ENCODE data around the gene MARVELD1.
"Not testable (repeated sequence)": the region's sequence is repeated elsewhere in the genome, so short reads cannot be mapped to it uniquely, and the experiment has no call there.

Gene MARVELD1

DNA sequence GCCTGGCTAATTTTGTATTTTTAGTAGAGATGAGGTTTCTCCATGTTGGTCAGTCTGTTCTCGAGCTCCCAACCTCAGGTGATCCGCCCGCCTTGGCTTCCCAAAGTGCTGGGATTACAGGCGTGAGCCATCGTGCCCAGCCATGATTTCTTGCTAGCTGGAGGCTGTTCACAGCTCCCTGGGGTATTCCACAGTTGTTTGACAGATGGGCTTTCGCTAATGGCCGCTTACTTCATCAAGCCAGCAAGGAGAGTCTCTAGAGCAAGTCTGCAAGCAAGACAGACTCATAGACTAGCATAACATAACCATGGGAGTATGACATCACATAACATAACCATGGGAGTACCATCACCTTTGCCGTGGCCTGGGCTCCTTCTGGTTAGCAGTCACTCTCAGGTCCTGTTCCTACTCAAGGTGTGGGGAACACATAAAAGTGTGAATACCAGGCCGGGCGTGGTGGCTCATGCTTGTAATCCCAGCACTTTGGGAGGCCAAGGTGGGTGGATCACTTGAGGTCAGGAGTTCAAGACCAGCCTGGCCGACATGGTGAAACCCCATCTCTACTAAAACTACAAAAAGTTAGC lies 15.4 kb upstream of the MARVELD1 start:
- H3K9me3 ChIP-seq (ENCODE audit: control insufficient read depth in 1 of 2, low read length in 2 of 2); H3K27ac ChIP-seq (ENCODE audit: low read length); H3K27me3 ChIP-seq (ENCODE audit: low read depth, low read length); H3K4me1 ChIP-seq (ENCODE audit: control insufficient read depth in 1 of 2, insufficient read depth in 2 of 2, low read length in 2 of 2); H3K4me3 ChIP-seq (ENCODE audit: low read depth in 1 of 2, low read length in 2 of 2); H3K36me3 ChIP-seq (ENCODE audit: control insufficient read depth in 1 of 2, insufficient read depth in 2 of 2, low read length in 2 of 2): not testable (repeated sequence)

DNA sequence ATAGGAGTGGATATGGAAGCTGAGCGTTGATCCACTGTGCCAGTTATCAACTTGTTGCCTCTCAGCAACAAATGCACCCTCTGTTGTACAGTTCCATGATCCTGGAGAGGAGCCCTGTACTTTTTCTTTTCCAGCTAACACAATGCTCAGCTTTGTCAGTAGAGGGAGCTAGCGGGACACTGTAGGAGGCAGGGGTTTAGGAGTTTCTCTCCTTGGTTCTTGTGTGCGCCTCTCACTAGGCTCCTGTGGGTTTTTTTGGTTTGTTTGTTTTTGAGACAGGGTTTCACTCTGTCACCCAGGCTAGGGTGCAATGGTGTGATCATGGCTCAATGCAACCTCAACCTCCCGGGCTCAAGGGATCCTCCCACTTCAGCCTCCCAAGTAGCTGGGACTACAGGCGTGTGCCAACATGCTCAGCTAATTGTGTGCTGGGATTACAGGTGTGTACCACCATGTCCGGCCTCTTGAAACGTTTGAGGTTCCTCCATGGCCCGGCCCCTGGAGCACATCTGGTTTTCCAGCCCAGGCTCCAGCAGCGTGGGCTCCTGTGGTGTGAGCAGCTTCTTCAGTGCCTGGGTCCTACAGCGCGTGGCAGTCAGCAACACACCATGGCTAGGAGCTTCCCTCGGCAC lies 12.0 kb upstream of the MARVELD1 start:
- H3K9me3 ChIP-seq (ENCODE audit: control insufficient read depth in 1 of 2, low read length in 2 of 2): no peaks in the 10 kb centered on the region
- no peak overlapping the region for H3K4me3 ChIP-seq (ENCODE audit: low read depth in 1 of 2, low read length in 2 of 2)

DNA sequence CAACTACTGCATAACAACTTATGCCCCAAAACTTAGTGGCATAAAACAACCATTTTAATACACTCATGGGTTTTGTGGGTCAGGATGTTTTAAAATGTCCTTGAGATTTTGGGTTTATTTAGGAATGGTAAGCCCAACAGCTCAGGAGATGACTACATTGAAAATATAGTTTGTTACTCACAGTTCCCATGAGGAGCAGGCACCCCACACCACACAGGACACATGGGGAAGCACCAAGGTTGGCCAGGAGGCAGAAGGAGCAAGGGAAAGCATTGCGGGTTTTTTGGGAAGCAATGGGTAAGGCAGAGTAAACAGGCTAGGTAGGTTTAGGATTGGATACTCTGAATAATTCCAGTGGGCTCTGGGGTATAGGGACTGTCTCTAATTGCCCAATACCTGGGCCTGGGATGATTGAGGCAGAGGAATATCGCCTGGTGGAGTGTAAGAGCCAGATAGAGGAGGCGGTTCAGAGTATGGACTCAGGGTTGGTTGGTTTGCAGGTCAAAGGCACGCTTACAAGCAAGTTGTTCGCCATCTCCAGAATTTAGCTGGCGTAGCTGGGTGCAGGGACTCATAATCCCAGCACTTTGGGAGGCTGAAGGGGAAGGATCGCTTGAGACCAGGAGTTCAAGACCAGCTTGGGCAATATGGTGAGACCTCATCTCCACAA lies 10.0 kb upstream of the MARVELD1 start:
- Histone ChIP-seq H3K27ac (ENCODE audit: low read length) (no peak overlapping the region), H3K36me3 (ENCODE audit: control insufficient read depth in 1 of 2, insufficient read depth in 2 of 2, low read length in 2 of 2) (no peaks in the 10 kb centered on the region), H3K9me3 (ENCODE audit: control insufficient read depth in 1 of 2, low read length in 2 of 2) (no peaks in the 10 kb centered on the region), H3K27me3 (ENCODE audit: low read depth, low read length) (no peaks in the 10 kb centered on the region), H3K4me3 (ENCODE audit: low read depth in 1 of 2, low read length in 2 of 2) (no peak overlapping the region), H3K4me1 (ENCODE audit: control insufficient read depth in 1 of 2, insufficient read depth in 2 of 2, low read length in 2 of 2) (no peaks in the 10 kb centered on the region)

More for the DNA sequence above, 12.0 kb upstream of the MARVELD1 start:
- H3K4me1 ChIP-seq (ENCODE audit: control insufficient read depth in 1 of 2, insufficient read depth in 2 of 2, low read length in 2 of 2): no peaks in the 10 kb centered on the region
- no peaks in the 10 kb centered on the region for H3K36me3 ChIP-seq (ENCODE audit: control insufficient read depth in 1 of 2, insufficient read depth in 2 of 2, low read length in 2 of 2)
- H3K27ac ChIP-seq (ENCODE audit: low read length): no peak overlapping the region
- H3K27me3 ChIP-seq (ENCODE audit: low read depth, low read length): no peaks in the 10 kb centered on the region

DNA sequence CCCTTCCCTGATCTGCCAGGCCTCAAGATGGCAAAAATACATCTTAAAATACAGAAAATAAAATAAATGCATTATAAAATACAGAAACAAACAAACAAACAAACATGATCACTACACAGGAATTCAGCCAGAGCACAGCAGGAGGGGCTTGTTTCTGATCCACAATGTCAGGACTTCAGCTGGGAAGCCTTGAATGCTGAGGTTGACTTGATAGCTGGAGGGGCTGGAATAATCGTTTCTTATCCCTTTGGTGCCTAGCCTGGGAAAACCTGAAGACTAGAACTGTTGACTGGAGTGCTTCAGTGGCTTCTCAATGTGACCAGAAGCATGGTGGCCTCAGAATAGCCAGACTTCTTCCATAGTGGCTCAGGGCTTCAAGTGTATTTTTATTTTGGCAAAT lies 9.2 kb upstream of the MARVELD1 start:
- Histone ChIP-seq H3K27me3 (ENCODE audit: low read depth, low read length) (no peaks in the 10 kb centered on the region), H3K36me3 (ENCODE audit: control insufficient read depth in 1 of 2, insufficient read depth in 2 of 2, low read length in 2 of 2) (no peaks in the 10 kb centered on the region), H3K4me1 (ENCODE audit: control insufficient read depth in 1 of 2, insufficient read depth in 2 of 2, low read length in 2 of 2) (peaks cover 0 to 5% of the 10 kb centered on the region in 2 donors), H3K4me3 (ENCODE audit: low read depth in 1 of 2, low read length in 2 of 2) (no peak overlapping the region), H3K9me3 (ENCODE audit: control insufficient read depth in 1 of 2, low read length in 2 of 2) (no peaks in the 10 kb centered on the region), H3K27ac (ENCODE audit: low read length) (no peak overlapping the region)

DNA sequence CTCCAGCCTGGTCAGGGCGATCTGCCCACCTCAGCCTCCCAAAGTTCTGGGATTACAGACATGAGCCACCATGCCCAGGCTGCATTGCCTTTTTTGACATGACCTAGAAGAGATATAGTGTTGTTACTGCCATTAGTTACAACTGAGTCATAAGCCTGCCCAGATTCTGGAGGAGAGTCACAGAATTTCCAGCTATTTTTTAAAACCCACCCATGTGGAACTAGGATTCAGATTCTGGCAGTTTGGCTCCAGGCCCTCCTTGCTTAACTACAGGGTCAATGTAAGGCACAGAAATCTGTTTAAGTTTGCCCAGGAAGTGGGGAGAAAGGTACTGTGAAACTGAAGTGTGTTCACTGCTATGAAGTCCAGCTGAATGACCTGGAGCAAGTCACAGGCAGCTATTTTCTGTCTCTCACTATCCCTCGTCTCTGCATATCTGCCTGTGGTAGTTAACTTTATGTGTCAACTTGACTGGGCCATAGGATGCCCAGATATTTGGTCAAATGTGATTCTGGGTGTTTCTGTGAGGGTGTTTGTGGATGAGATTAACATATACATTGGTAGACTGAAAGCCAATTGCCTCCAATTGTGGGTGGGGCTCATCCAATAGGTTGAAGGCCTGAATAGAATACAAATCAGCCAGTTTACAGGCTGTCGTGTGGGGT lies 8.4 kb upstream of the MARVELD1 start:
- no peaks in the 10 kb centered on the region for H3K27me3 ChIP-seq (ENCODE audit: low read depth, low read length)
- H3K4me1 ChIP-seq (ENCODE audit: control insufficient read depth in 1 of 2, insufficient read depth in 2 of 2, low read length in 2 of 2): peaks cover 0 to 10% of the 10 kb centered on the region in 2 donors
- no peaks in the 10 kb centered on the region for H3K9me3 ChIP-seq (ENCODE audit: control insufficient read depth in 1 of 2, low read length in 2 of 2)
- no peak overlapping the region for H3K4me3 ChIP-seq (ENCODE audit: low read depth in 1 of 2, low read length in 2 of 2)
- H3K36me3 ChIP-seq (ENCODE audit: control insufficient read depth in 1 of 2, insufficient read depth in 2 of 2, low read length in 2 of 2): no peaks in the 10 kb centered on the region
- H3K27ac ChIP-seq (ENCODE audit: low read length): no peak overlapping the region

DNA sequence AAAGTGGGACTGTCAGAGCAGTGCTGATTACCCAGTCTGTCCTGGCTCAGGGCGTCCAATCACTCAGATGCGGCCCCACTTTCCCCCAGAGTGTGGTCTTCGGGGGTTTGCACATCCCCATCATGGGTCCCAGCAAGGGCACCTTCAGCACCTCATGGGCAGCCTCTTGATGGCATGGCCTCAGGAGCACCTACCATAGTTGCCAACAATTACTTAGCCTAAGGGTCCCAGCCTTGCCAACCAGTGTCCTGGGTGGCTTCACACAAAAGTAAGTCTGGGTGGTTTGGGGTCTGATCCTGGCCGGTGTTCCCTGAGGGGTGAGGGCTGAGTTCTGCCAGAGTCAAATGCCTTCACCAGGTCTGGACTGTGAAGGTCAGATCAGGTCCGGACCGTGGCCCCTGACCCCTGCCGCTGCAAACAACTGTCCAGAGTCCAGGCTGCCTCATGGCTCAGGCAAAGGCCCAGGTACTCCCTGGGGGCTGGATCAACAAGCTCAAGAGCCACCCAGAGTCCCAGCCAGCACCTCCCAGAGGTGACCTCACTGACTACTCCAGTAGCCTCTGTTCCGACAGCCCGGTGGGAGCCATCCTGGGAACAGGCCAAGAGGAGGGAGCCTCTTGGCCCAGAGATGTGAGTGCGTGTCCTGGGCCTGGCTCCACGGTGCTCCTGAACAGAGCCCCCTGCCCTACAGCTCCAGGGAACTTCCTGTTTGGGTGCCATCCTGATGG lies 6.2 kb upstream of the MARVELD1 start:
- Histone ChIP-seq H3K27ac (ENCODE audit: low read length) (no peak overlapping the region), H3K36me3 (ENCODE audit: control insufficient read depth in 1 of 2, insufficient read depth in 2 of 2, low read length in 2 of 2) (no peaks in the 10 kb centered on the region), H3K4me3 (ENCODE audit: low read depth in 1 of 2, low read length in 2 of 2) (no peak overlapping the region), H3K9me3 (ENCODE audit: control insufficient read depth in 1 of 2, low read length in 2 of 2) (no peaks in the 10 kb centered on the region), H3K4me1 (ENCODE audit: control insufficient read depth in 1 of 2, insufficient read depth in 2 of 2, low read length in 2 of 2) (peaks cover 0 to 10% of the 10 kb centered on the region in 2 donors), H3K27me3 (ENCODE audit: low read depth, low read length) (no peaks in the 10 kb centered on the region)

DNA sequence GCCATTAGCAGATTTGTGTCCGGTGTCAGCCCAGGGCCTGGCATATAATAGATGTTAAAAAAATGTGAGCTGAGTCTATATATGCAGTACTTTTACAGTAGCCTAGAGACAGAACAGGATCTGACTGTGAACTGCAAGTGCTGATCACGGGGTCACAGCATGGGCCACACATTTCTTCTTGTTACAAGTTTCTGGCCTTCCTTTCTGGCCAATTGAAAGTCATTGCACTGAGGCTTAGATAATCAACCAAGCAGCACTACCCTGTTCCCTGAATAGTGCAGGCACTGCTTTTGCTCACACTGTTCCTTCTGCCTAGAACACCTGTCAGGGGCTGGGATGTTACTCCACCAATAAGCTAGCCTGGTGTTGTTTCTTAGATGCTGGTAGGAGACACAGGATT lies 5.4 kb upstream of the MARVELD1 start:
- Histone ChIP-seq H3K9me3 (ENCODE audit: control insufficient read depth in 1 of 2, low read length in 2 of 2) (no peaks in the 10 kb centered on the region), H3K27ac (ENCODE audit: low read length) (no peak overlapping the region), H3K36me3 (ENCODE audit: control insufficient read depth in 1 of 2, insufficient read depth in 2 of 2, low read length in 2 of 2) (no peaks in the 10 kb centered on the region), H3K4me3 (ENCODE audit: low read depth in 1 of 2, low read length in 2 of 2) (no peak overlapping the region), H3K4me1 (ENCODE audit: control insufficient read depth in 1 of 2, insufficient read depth in 2 of 2, low read length in 2 of 2) (peaks cover 0 to 10% of the 10 kb centered on the region in 2 donors), H3K27me3 (ENCODE audit: low read depth, low read length) (no peaks in the 10 kb centered on the region)

DNA sequence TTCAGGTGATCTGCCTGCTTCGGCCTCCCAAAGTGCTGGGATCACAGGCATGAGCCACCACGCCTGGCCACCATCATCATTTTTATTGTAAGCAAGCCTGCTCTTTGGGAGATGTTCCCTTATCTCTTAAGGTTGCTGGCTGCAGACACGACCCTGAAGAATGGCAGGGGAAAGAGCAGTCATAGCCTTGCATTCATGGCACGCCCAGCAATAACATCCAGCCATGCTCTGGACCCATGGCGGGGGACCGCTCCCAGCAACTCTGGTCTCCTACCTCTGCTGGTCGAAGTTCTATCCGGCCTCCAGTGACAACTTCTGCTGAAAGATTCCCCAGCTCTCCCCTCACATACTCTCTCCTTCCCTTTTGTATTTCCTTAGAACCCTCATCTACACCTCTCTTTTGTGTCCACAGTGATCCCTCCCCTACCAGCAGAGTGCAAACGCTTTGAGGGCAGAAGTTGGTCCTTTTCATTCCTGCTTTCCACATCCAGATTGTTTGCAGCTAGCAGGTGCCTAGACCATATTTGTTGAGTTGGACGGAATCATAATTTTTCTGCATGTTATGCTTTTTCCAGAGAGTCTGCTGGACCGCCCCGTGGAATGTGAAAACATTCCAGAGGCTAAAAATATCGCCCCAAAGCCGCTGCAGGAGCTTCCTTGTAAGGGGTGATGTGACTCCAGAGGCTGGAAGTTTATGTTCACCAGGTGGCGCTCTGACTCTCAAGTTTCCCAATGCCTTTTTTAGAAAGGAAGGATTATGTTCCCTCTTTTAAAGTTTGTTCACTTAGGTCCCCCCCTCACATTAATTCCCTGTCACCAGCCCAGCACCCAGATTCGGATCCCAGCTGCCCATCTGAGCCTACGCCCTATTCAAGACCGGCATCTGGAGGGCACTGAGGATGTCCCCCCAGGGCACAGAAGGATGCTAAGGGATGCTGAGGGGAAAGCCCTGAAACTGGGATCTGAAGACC lies 4.3 kb upstream of the MARVELD1 start:
- H3K36me3 ChIP-seq (ENCODE audit: control insufficient read depth in 1 of 2, insufficient read depth in 2 of 2, low read length in 2 of 2): no peaks in the 10 kb centered on the region
- peaks cover 0 to 10% of the 10 kb centered on the region in 2 donors for H3K4me1 ChIP-seq (ENCODE audit: control insufficient read depth in 1 of 2, insufficient read depth in 2 of 2, low read length in 2 of 2)
- no peak overlapping the region for H3K4me3 ChIP-seq (ENCODE audit: low read depth in 1 of 2, low read length in 2 of 2)
- H3K27me3 ChIP-seq (ENCODE audit: low read depth, low read length): no peaks in the 10 kb centered on the region
- H3K27ac ChIP-seq (ENCODE audit: low read length): peak overlapping the region; percentile 10
- no peaks in the 10 kb centered on the region for H3K9me3 ChIP-seq (ENCODE audit: control insufficient read depth in 1 of 2, low read length in 2 of 2)

DNA sequence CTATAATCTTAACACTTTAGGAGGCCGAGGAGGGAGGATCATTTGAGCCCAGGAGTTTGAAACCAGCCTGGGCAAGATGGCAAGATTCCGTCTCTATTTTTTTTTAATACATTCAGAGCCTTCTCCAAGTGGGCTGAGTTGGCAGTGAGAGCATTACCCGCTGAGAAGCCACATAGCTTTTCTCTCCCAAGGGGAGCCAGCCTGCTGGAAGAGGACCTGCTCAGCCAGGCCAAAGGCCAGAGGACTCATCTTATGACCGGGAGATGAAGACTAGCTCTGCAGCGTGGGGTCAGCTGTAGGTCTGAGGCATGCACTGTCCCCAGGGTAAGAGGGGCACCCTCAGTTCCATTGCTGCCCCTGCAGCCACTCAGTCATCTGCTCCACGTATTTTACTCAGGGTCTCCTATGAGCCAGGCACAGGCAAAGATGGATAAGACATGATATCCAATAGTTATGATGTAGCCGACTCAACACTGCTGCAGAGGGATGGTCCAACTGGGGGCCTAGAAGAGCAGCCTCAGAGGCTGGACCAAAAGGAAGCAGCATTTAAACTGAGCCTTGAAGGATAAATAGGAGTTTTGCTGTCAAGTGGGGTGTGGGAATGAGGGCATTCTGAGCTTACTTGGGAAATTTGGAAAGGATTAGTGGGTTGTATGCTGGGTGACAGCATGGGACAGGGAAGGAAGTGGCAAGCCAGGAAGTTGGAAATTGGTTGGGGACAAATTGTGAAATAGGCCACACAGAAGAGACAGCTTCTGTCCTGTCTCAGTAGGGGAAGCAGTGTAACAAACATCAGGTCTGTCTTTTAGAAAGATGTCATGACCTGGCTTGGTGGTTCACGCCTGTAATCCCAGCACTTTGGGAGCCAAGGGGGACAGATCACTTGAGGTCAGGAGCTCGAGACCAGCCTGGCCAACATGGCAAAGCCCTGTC lies 1.6 kb upstream of the MARVELD1 start:
- Histone ChIP-seq H3K27ac (ENCODE audit: low read length) (no peak overlapping the region), H3K27me3 (ENCODE audit: low read depth, low read length) (no peaks in the 10 kb centered on the region), H3K4me1 (ENCODE audit: control insufficient read depth in 1 of 2, insufficient read depth in 2 of 2, low read length in 2 of 2) (peaks cover 7 to 28% of the 10 kb centered on the region in 2 donors)

More for the DNA sequence above, 1.6 kb upstream of the MARVELD1 start:
- Histone ChIP-seq H3K4me3 (ENCODE audit: low read depth in 1 of 2, low read length in 2 of 2) (no peak overlapping the region), H3K9me3 (ENCODE audit: control insufficient read depth in 1 of 2, low read length in 2 of 2) (no peaks in the 10 kb centered on the region), H3K36me3 (ENCODE audit: control insufficient read depth in 1 of 2, insufficient read depth in 2 of 2, low read length in 2 of 2) (peaks cover 0 to 2% of the 10 kb centered on the region in 2 donors)
